Adrenal gland (tissue), 12 donors: ENCODE data around the gene TTLL11. TPM values are rescaled to one million over a fixed set of nuclear protein-coding genes. Genes with fewer than 3 reads are reported as not detected.

ENCODE experiments used
- DNase-seq, 7 donors: peaks; one replicate each; pipeline ENCODE4 v3.0.0-alpha.2; 2019 to 2020
- H3K27ac ChIP-seq, 5 donors: fragments of 200-600 bp; sonication (generic) in 4 of 5; 1 replicate in 3 of 5; 2 replicates in 2 of 5; pipeline versions ENCODE4 v1.5.1 to v1.8.0; 2016 to 2020; ENCODE audit warnings: mild to moderate bottlenecking in 1 of 5
- H3K27me3 ChIP-seq: fragments of 200-600 bp; 2 replicates; pipeline ENCODE4 v1.8.0; 2021
- H3K36me3 ChIP-seq, 2 donors: fragments of 200-600 bp; replicated peaks in 1 of 2; 1 replicate in 1 of 2; 2 replicates in 1 of 2; pipeline versions ENCODE4 v1.5.1 to v1.8.0; 2018 to 2022
- H3K4me1 ChIP-seq, 2 donors: fragments of 200-600 bp; replicated peaks in 1 of 2; 1 replicate in 1 of 2; 2 replicates in 1 of 2; pipeline versions ENCODE4 v1.5.1 to v1.8.0; 2018 to 2021
- H3K4me3 ChIP-seq, 4 donors: fragments of 200-600 bp; sonication (generic) in 3 of 4; one replicate each; pipeline ENCODE4 v1.5.1; 2016 to 2018
- H3K9me3 ChIP-seq, 3 donors: fragments of 200-600 bp; sonication (generic) in 1 of 3; replicated peaks in 1 of 3; 1 replicate in 2 of 3; 2 replicates in 1 of 3; pipeline versions ENCODE4 v1.5.1 to v1.8.0; 2016 to 2021
- CTCF ChIP-seq, 6 experiments: fragments of 450-650 bp in 4 of 6; fragments of 200-600 bp in 2 of 6; sonication (generic) in 1 of 6; IDR thresholded peaks; 1 replicate in 5 of 6; 2 replicates in 1 of 6; pipeline versions ENCODE4 v1.5.1 to v1.8.0; 2016 to 2021; ENCODE audit warnings: antibody characterized with exemption in 6 of 6, mild to moderate bottlenecking in 2 of 6, moderate library complexity in 1 of 6
- POLR2A ChIP-seq, 2 donors: fragments of 450-650 bp; IDR thresholded peaks; one replicate each; pipeline ENCODE4 v1.6.1; 2017; ENCODE audit warnings: antibody characterized with exemption in 2 of 2, mild to moderate bottlenecking in 2 of 2, moderate library complexity in 1 of 2
- WGBS, 4 donors: extraction: QIAGEN DNeasy Blood & Tissue Kit in 2 of 4; methylation state at CpG; one replicate each; pipeline versions ENCODE4 v1.1.5 to v1.1.7; 2013 to 2017; 5-methylcytosine and 5-hydroxymethylcytosine counted together
- intact Hi-C, 2 donors: fragments of 100-400 bp; cut with DNase I; formaldehyde crosslinking; loops; one replicate each; pipeline versions ENCODE4 v1.14.1 to v1.15.0; 2022 to 2023
- polyA plus RNA-seq, 3 donors: library from polyadenylated mRNA; stranded (reverse); fragments of 200-250 nt in 2 of 3; fragments of 350-450 nt in 1 of 3; fragmentation: Illumina TruSeq in 1 of 3; extraction: RNeasy Lipid Tissue Mini Kit (QIAGEN cat#74804) in 1 of 3; gene quantifications; one replicate each; pipeline ENCODE4 v1.2.3, GENCODE V29; 2013 to 2014
- total RNA-seq, 9 donors: library from RNA; depleted of rRNA in 4 of 9; stranded (reverse); fragments of >200 nt in 4 of 9; fragments of 120-200 nt in 1 of 9; fragmentation: NEBNext Ultra II Directional in 1 of 9; extraction: Animal tissue kit (Norgen Biotek cat#: 25700) in 1 of 9; gene quantifications; one replicate each; pipeline versions ENCODE4 v1.1.0 to v1.2.4, GENCODE V29; 2013 to 2023
- donor health status: healthy with polysubstance abuse.
- donor health status: Bipolar disorder and iron deficiency.
- donor health status: DM: yes; HTN: yes; CAD: no.
- donor health status: DM: no; HTN: no; CAD: no.
- donor health status: DM: no; HTN: no; CAD: no.
- donor health status: DM: yes; HTN: yes; CAD: no.

Gene TTLL11
- total and polyA plus RNA-seq, 12 donors: 4.8 to 30.9 (median 13.7) TPM

GRCh38 chr9:122036988-122037387, 56.1 kb downstream of the TTLL11 start:
- WGBS, 4 donors: 41 to 62% (median 49%) methylated on average over 1 of the region's 1 CpG

GRCh38 chr9:122036408-122036807, 56.7 kb downstream of the TTLL11 start:
- no peak for DNase-seq
- Histone ChIP-seq H3K36me3 (no peaks in the 10 kb centered on the region), H3K9me3 (no peaks in the 10 kb centered on the region), H3K4me1 (peaks cover 26 to 29% of the 10 kb centered on the region in 2 donors), H3K27ac (no peak overlapping the region), H3K4me3 (no peak overlapping the region), H3K27me3 (no peaks in the 10 kb centered on the region)
- TF ChIP-seq POLR2A (IDR thresholded peaks at IDR 0.05) (no peak), CTCF (IDR thresholded peaks at IDR 0.05) (no peak)
- 84 to 96% (median 91%) methylated on average over 4 of the region's 4 CpGs for WGBS, 4 donors
- intact Hi-C loops: no loop called here

More at GRCh38 chr9:122036988-122037387, 56.1 kb downstream of the TTLL11 start:
- TF ChIP-seq POLR2A (IDR thresholded peaks at IDR 0.05) (no peak), CTCF (IDR thresholded peaks at IDR 0.05) (no peak)
- H3K36me3 ChIP-seq: no peaks in the 10 kb centered on the region
- no peak overlapping the region for H3K27ac ChIP-seq
- H3K27me3 ChIP-seq: no peaks in the 10 kb centered on the region
- H3K4me3 ChIP-seq: no peak overlapping the region
- H3K9me3 ChIP-seq: no peaks in the 10 kb centered on the region
- intact Hi-C loops: no loop called here
- H3K4me1 ChIP-seq: peaks cover 26 to 29% of the 10 kb centered on the region in 2 donors
- DNase-seq: no peak

- TF ChIP-seq POLR2A (IDR thresholded peaks at IDR 0.05): no peak
- TF ChIP-seq CTCF (IDR thresholded peaks at IDR 0.05): no peak
- H3K4me1 ChIP-seq: peaks cover 11 to 14% of the 10 kb centered on the region in 2 donors
- DNase-seq: no peak
- intact Hi-C loops: no loop called here
- no peaks in the 10 kb centered on the region for H3K9me3 ChIP-seq
- H3K36me3 ChIP-seq: no peaks in the 10 kb centered on the region
- H3K27me3 ChIP-seq: no peaks in the 10 kb centered on the region
- WGBS, 4 donors: 87 to 92% (median 89%) methylated on average over 8 of the region's 8 CpGs
- H3K27ac ChIP-seq: no peak overlapping the region
- no peak overlapping the region for H3K4me3 ChIP-seq
These were observed 59.2 kb downstream of the TTLL11 start for GRCh38 chr9:122033775-122034373.

GRCh38 chr9:122032346-122032745, 60.8 kb downstream of the TTLL11 start:
- no peaks in the 10 kb centered on the region for H3K27me3 ChIP-seq
- H3K27ac ChIP-seq: no peak overlapping the region
- no peaks in the 10 kb centered on the region for H3K36me3 ChIP-seq
- peaks cover 11 to 14% of the 10 kb centered on the region in 2 donors for H3K4me1 ChIP-seq
- WGBS, 4 donors: 61 to 66% (median 64%) methylated on average over 3 of the region's 3 CpGs
- H3K9me3 ChIP-seq: no peaks in the 10 kb centered on the region
- TF ChIP-seq POLR2A (IDR thresholded peaks at IDR 0.05) (no peak), CTCF (IDR thresholded peaks at IDR 0.05) (no peak)
- peak in 1 of 7 donors; percentile 25 for DNase-seq
- intact Hi-C loops: no loop called here
- H3K4me3 ChIP-seq: no peak overlapping the region
